22Rv1 (cell line): ENCODE measurements around the gene TPRKB.
A peak's percentile ranks its signal among the peaks of the same experiment; 100 is the strongest.
"Not testable (repeated sequence)": the region's sequence is repeated elsewhere in the genome, so short reads cannot be mapped to it uniquely, and the experiment has no call there.

Source experiments
- H3K27ac ChIP-seq: fragments of 450-650 bp; 2 replicates; pipeline ENCODE4 v1.5.1; 2017
- ZFX ChIP-seq: fragments of 450-650 bp; IDR thresholded peaks from 2 replicates; pipeline ENCODE4 v1.6.1; 2017; ENCODE audit warnings: antibody characterized with exemption, borderline replicate concordance
- TF ChIP-seq, protein P1 (sequence below): fragments of 450-650 bp; IDR thresholded peaks from 2 replicates; pipeline ENCODE4 v1.5.1; 2017; ENCODE audit warnings: mild to moderate bottlenecking

Gene TPRKB

DNA sequence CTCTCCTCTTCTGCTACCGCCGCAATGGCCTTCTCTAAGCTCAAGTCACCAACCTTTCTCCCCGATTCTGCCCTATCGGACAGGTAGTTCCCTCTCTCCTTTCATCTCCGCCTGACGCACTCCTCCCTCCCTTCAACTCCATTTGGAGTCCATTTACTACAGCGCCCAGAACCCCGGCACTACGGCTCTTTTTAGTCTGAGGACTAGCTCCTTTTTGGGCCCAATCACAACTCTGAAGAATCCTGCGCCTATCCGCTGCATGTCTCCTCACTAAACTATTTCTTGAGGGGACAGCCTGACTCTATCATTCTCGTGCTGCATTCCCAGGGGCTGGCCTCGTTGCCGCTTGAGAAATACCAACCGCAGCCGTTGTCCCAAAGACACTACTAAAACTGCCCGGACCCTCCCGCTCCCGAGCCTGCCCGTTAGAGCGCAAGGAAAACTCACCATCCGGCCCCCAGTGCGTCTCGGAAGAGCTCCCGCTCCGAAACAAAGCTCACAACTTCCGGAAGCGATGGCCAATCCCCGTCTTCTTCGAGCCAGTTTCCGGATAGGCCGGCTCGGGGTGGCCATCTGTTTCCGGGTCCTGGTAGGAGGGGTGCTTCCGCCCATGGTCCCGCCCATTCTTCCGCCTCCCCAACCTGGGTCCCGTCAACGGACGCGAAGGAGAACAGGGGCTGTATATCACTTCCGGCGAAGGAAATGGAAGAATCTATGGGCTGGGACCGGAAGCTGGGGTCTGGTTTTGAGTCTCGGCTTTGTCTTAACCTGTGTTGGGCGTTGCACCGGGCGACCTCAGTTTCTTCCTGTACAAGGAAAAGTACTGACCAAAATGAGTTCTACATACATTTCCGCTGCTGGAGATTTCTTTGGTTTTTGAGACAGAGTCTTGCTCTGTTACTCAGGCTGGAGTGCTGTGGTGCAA is at the start of gene TPRKB:
Gene TPRKB (minus strand): TSS at position 491 of the 925 bp plus-strand sequence. CDS start 2,776 bp downstream, outside the sequence.
- TF ChIP-seq, protein P1, sequence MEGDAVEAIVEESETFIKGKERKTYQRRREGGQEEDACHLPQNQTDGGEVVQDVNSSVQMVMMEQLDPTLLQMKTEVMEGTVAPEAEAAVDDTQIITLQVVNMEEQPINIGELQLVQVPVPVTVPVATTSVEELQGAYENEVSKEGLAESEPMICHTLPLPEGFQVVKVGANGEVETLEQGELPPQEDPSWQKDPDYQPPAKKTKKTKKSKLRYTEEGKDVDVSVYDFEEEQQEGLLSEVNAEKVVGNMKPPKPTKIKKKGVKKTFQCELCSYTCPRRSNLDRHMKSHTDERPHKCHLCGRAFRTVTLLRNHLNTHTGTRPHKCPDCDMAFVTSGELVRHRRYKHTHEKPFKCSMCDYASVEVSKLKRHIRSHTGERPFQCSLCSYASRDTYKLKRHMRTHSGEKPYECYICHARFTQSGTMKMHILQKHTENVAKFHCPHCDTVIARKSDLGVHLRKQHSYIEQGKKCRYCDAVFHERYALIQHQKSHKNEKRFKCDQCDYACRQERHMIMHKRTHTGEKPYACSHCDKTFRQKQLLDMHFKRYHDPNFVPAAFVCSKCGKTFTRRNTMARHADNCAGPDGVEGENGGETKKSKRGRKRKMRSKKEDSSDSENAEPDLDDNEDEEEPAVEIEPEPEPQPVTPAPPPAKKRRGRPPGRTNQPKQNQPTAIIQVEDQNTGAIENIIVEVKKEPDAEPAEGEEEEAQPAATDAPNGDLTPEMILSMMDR: no peak
- TF ChIP-seq ZFX: no peak
- H3K27ac ChIP-seq: peak within 1 kb of the TSS; percentile 83

DNA sequence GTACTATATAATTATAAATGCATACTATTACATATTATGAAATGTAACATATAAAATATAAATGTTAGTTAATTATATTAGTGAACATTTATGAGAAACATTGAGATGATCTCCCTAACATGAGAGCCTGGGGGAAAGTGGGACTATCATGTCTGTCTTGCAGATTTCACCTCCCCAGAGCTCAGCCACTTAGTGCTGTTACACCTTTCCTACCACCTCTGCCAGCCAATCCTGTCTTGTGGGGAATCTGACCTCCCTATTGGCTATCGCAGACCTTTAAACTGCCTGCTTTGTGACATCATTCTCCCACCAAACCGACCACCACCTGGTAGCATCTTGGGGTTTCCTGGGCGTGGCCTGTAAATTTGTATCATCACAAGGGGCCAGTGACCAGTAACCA is 46.7 kb upstream of the TPRKB start, which contains the start of gene C2orf78:
Gene C2orf78 (plus strand): TSS at position 301 of the 400 bp plus-strand sequence. CDS start 127 bp downstream, outside the sequence.
- not testable (repeated sequence) for H3K27ac ChIP-seq

DNA sequence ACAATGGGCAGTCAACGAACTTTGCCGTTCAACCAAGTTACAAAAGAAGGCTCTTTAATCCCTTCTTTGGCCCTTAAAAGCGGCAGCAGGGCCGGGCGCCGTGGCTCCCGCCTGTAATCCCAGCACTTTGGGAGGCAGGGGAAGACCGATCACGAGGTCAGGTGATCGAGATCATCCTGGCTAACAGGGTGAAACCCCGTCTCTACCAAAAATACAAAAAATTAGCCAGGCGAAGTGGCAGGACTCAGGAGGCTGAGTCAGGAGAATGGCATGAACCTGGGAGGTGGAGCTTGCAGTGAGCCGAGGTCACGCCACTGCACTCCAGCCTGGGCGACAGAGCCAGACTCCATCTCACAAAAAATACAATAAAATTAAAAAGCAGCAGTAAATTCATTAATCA is 46.3 kb upstream of the TPRKB start:
- not testable (repeated sequence) for H3K27ac ChIP-seq

DNA sequence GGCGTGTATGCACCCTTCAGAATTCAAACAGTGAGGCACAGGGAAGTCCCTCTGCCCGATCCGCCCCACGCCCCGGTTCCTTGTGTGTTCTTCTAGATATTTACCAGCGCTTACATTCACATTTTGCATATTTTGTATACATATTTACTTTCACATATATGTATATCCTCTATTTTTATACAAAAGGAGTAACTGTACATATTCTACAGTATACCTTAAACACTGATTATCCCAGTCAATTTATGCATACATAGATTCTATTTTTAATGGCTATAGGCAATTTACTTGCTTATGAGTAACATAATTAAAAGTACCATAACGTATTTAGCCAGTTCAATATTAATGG is 43.1 kb upstream of the TPRKB start:
- no peak overlapping the region for H3K27ac ChIP-seq
- TF ChIP-seq, protein P1: peak; percentile 64
- TF ChIP-seq ZFX: no peak

DNA sequence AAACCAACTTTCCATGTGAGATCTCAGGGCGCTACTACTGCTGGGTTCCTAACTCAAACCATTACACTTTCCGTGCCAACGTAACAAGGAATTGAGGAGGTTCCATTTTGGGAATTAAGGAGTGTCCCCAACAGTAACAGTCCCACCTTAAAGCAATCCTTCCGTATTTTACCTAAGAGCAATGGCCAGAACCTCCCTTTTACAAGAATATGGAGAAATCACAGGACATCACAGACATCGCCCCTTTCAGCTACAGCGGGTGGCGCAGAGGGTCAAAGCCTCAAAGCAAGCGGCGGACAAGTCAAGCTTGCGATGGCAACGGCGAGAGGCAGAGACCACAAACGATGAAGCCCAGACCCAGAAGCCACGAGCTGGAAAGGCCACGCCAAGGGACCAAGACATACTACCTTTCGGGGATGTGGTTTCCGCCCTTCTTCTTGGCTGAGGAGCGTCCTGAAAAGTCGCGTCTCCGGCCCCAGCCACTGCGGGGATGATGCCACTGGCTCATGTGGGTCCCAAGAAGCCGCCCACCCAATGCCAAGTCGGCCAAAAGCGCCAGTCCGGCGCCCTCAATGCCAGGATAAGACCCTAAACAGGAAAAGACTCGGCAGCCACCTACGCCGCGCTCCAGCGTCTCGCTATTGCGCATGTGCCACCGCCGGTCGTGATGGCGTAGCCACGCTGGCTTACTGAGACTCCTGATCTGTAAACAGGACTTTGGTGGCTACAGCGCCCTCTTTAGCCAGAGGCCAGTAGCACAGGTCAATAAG is 42.5 kb upstream of the TPRKB start, which contains the start of gene DUSP11:
Gene DUSP11 (minus strand): TSS at position 637 of the 770 bp plus-strand sequence. CDS start 129 bp downstream, at position 508.
- H3K27ac ChIP-seq: peak within 1 kb of the TSS; percentile 56; the same call in 1 of the 2 replicates
- no peak for TF ChIP-seq ZFX
- TF ChIP-seq, protein P1: peak; percentile 94

DNA sequence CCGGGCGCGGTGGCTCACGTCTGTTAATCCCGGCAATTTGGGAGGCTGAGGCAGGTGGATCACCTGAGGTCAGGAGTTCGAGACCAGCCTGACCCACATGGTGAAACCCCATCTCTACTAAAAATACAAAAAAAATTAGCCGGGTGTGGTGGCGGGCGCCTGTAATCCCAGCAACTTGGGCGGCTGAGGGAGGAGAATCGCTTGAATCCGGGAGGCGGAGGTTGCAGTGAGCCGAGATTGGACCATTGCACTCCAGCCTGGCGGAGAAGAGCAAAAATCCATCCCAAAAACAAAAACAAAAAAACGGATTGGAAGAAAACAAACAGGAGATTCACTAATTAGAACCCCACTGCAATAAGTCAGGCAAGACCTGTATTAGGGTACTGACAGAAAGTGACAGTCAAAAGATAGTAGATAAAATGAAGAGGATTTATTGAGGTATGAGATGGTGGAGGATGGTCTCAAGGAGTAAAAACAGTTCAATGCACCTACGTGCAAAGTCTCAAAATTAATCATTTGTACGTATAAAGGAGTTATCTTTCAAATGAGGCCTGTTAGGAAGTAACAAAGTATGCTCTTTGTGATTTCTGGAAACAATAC is 41.8 kb upstream of the TPRKB start:
- 0 out of 2 replicates have a peak overlapping the region, but pooled peaks have one; percentile 56 for H3K27ac ChIP-seq

DNA sequence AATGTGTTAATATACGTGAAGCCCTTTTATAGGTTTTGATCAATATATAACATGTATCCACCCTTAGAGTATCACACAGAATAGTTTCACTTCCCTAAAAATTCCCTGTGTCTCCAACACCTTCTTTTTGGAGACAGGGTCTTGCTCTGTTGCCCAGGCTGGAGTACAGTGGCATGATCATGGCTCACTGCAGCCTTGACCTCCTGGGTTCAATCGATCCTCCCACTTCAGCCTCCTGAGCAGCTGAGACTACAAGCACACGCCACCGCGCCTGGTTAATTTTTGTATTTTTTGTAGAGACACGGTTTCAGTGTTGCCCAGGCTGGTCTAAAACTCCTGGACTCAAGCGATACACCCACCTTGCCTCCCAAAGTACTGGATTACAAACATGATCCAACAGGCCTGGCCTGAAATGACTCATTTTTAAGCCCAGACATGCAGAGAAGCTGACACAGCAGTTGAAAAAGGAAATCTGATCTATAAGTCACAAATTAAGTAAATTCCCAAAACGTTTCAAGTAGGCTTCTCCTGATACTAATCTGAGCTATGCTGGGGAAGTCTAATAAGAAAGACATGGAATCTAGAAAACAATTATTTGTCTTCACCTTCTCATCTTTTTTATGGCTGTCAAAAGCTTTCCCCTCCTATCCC is 39.8 kb upstream of the TPRKB start:
- TF ChIP-seq ZFX: no peak
- TF ChIP-seq, protein P1: no peak
- H3K27ac ChIP-seq: no peak overlapping the region

DNA sequence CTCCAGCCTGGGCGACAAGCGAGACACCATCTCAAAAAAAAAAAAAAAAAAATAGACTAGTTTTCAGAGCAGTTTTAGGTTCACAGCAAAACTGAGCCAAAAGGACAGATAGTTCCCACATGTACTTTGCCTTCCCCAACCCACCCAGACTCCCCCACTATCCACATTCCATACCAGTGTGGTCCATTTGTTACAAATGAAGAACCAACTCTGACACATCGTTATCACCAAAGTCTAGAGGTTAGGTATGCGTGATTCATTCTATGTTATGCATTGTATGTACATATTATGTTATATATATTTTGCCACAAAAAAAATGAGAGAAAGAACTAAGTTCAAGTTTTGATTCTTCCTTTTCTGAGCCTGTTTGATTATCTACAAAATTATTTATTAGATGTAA is 39.2 kb upstream of the TPRKB start:
- no peak for TF ChIP-seq ZFX
- TF ChIP-seq, protein P1: no peak
- no peak overlapping the region for H3K27ac ChIP-seq
